B cell (primary cell): ENCODE measurements around the gene MBTPS2. TPM values are rescaled to one million over a fixed set of nuclear protein-coding genes. Genes with fewer than 3 reads are reported as not detected.
A peak's percentile ranks its signal among the peaks of the same experiment; 100 is the strongest.

ENCODE experiments used
- ATAC-seq: fragments of 200-7000 bp; cut with Tn5 transposase; one replicate; pipeline ENCODE4 v1.10.0; 2021; ENCODE audit warnings: low read depth, mild to moderate bottlenecking, moderate number of reproducible peaks, moderate library complexity
- CTCF ChIA-PET: fragments of 350-600 bp; sonication (Branson Sonifier 250); formaldehyde crosslinking; loops from one replicate; lab custom pipeline; 2021; ENCODE audit warnings: antibody characterized with exemption, inconsistent platforms; lab: Charles Lee
- POLR2A ChIA-PET: fragments of 350-600 bp; sonication (Branson Sonifier 250); formaldehyde crosslinking; loops from one replicate; lab custom pipeline; 2021; ENCODE audit warnings: antibody characterized with exemption; lab: Charles Lee
- DNase-seq: peaks from one replicate; pipeline ENCODE4 v3.0.0; 2013
- H2AFZ ChIP-seq: 2 replicates; pipeline ENCODE4 v1.6.1; 2012; ENCODE audit warnings: mild to moderate bottlenecking, low read depth, low read length; ENCODE audit not compliant: insufficient read depth, poor library complexity, severe bottlenecking
- H3K27ac ChIP-seq, 2 donors: 1 replicate in 1 of 2; 2 replicates in 1 of 2; pipeline ENCODE4 v1.5.1; 2012 to 2013; ENCODE audit warnings: low read length in 2 of 2, mild to moderate bottlenecking in 2 of 2, moderate library complexity in 1 of 2
- H3K27me3 ChIP-seq, 4 experiments: fragments of 200-600 bp in 1 of 4; sonication (generic) in 1 of 4; replicated peaks in 1 of 4; 1 replicate in 2 of 4; 2 replicates in 2 of 4; pipeline versions ENCODE4 v1.6.1 to v1.7.0; 2013 to 2016; ENCODE audit warnings: low read length in 3 of 4, mild to moderate bottlenecking in 2 of 4, mixed read lengths in 1 of 4, moderate library complexity in 1 of 4; ENCODE audit not compliant: insufficient read depth in 4 of 4, control insufficient read depth in 3 of 4; ENCODE audit errors: control extremely low read depth in 1 of 4
- H3K36me3 ChIP-seq, 2 experiments: replicated peaks in 1 of 2; 1 replicate in 1 of 2; 2 replicates in 1 of 2; pipeline versions ENCODE4 v1.6.1 to v1.7.1; 2013; ENCODE audit warnings: low read length in 1 of 2; ENCODE audit not compliant: insufficient read depth in 2 of 2, control insufficient read depth in 1 of 2; ENCODE audit errors: control extremely low read depth in 1 of 2, extremely low read depth in 1 of 2
- H3K4me1 ChIP-seq, 2 donors: fragments of 200-600 bp in 1 of 2; sonication (generic) in 1 of 2; 1 replicate in 1 of 2; 2 replicates in 1 of 2; pipeline versions ENCODE4 v1.5.1 to v1.6.1; 2013 to 2017; ENCODE audit warnings: low read length in 2 of 2; ENCODE audit not compliant: control insufficient read depth in 2 of 2, insufficient read depth in 2 of 2
- H3K4me2 ChIP-seq: replicated peaks from 2 replicates; pipeline ENCODE3; 2012; ENCODE audit warnings: mild to moderate bottlenecking, low read depth, low read length; ENCODE audit not compliant: poor library complexity, severe bottlenecking
- H3K4me3 ChIP-seq, 5 experiments: fragments of 200-600 bp in 1 of 5; sonication (generic) in 1 of 5; 1 replicate in 3 of 5; 2 replicates in 2 of 5; pipeline versions ENCODE4 v1.5.1 to v1.7.0; 2011 to 2016; ENCODE audit warnings: low read length in 4 of 5, mild to moderate bottlenecking in 4 of 5, low read depth in 2 of 5, control low read depth in 1 of 5, moderate library complexity in 1 of 5; ENCODE audit not compliant: insufficient read depth in 1 of 5; ENCODE audit errors: control extremely low read depth in 1 of 5, extremely low read depth in 1 of 5
- H3K79me2 ChIP-seq: fragments of 200-600 bp; sonication (generic); one replicate; pipeline ENCODE4 v1.6.0; 2016; ENCODE audit warnings: low read length; ENCODE audit not compliant: control insufficient read depth, insufficient read depth
- H3K9ac ChIP-seq: fragments of 200-600 bp; sonication (generic); 2 replicates; pipeline ENCODE4 v1.6.1; 2017; ENCODE audit warnings: mild to moderate bottlenecking, low read length, moderate library complexity
- H3K9me3 ChIP-seq, 3 donors: one replicate each; pipeline versions ENCODE4 v1.6.1 to v1.7.1; 2013; ENCODE audit warnings: low read length in 2 of 3; ENCODE audit not compliant: control insufficient read depth in 2 of 3, insufficient read depth in 1 of 3; ENCODE audit errors: control extremely low read depth in 1 of 3
- H4K20me1 ChIP-seq: 2 replicates; pipeline ENCODE4 v1.6.0; 2012; ENCODE audit warnings: mild to moderate bottlenecking, low read length; ENCODE audit not compliant: insufficient read depth, control insufficient read depth, poor library complexity, severe bottlenecking
- H3K27ac Mint-ChIP-seq: one replicate; pipeline ENCODE4 v1.8.0; 2021; ENCODE audit warnings: mixed read lengths
- H3K27me3 Mint-ChIP-seq: one replicate; pipeline ENCODE4 v1.8.0; 2021; ENCODE audit warnings: mixed read lengths
- H3K4me1 Mint-ChIP-seq: one replicate; pipeline ENCODE4 v1.8.0; 2021; ENCODE audit warnings: mixed read lengths
- H3K4me3 Mint-ChIP-seq: one replicate; pipeline ENCODE4 v1.8.0; 2021; ENCODE audit warnings: mixed read lengths
- H3K9me3 Mint-ChIP-seq: one replicate; pipeline ENCODE4 v1.8.0; 2022; ENCODE audit warnings: mixed read lengths; ENCODE audit not compliant: insufficient read depth
- EZH2 ChIP-seq: IDR thresholded peaks from 2 replicates; pipeline ENCODE4 v1.6.1; 2012; ENCODE audit warnings: borderline replicate concordance, low read depth, mild to moderate bottlenecking, moderate library complexity, low read length; ENCODE audit not compliant: insufficient read depth, poor library complexity, severe bottlenecking
- WGBS: methylation state at CpG from one replicate; pipeline ENCODE4 v1.1.5; 2013; ENCODE audit warnings: missing lambda C conversion rate; ENCODE audit not compliant: insufficient coverage; 5-methylcytosine and 5-hydroxymethylcytosine counted together
- intact Hi-C: fragments of 100-400 bp; cut with micrococcal nuclease; formaldehyde crosslinking; loops from one replicate; pipeline ENCODE4 v1.10.0; 2022
- polyA plus RNA-seq: library from polyadenylated mRNA; depleted of rRNA; stranded (reverse); fragments of >200 nt; gene quantifications from 2 replicates; pipeline ENCODE4 v1.2.3, GENCODE V29; 2012
- total RNA-seq, 2 donors: library from RNA; stranded (reverse); fragments of 120-200 nt in 1 of 2; gene quantifications; 1 replicate in 1 of 2; 2 replicates in 1 of 2; pipeline versions ENCODE4 v1.2.3 to v1.2.4, GENCODE V29; 2013 to 2022
- TF ChIP-seq, protein P1 (sequence below): fragments of 200-600 bp; IDR thresholded peaks from one replicate; pipeline ENCODE4 v1.8.0; 2022; ENCODE audit warnings: antibody characterized with exemption, mild to moderate bottlenecking

Gene MBTPS2
- total and polyA plus RNA-seq, 2 donors (not counting 1 experiment from before 2014, with no cell fraction given) = 1.8 to 8.2 TPM

DNA sequence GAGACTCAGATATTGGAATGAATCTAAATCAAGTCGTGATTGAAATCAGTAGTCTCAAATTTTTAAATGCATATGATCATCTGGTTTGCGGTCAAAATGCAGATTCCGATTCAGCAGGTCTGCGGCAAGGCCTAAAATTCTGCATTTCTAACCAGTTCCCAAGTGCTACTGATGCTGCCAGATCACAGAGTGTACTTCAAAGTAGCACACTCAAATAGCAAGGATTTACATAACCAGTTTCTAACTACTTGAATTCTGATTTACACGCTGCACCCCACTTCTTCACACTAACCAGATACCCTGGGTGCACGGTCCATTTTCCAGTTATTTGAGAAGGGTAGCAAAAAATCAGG, 752 bp downstream of the MBTPS2 start:
- H3K9me3 Mint-ChIP-seq = no peaks in the 10 kb centered on the region
- Histone ChIP-seq H3K27ac (peak overlapping the region in 1 of 2 donors; percentile 70), H3K4me3 (peak overlapping the region; percentile 6 to 71 (median 69)), H4K20me1 (no peaks in the 10 kb centered on the region), H3K4me2 (peak overlapping the region; percentile 68), H3K9ac (peak overlapping the region; percentile 69), H3K36me3 (peaks cover 0 to 4% of the 10 kb centered on the region in 2 experiments), H3K79me2 (no peaks in the 10 kb centered on the region), H3K9me3 (no peaks in the 10 kb centered on the region), H3K4me1 (peaks cover 4 to 5% of the 10 kb centered on the region in 2 donors), H2AFZ (peak overlapping the region; percentile 82), H3K27me3 (no peaks in the 10 kb centered on the region)
- DNase-seq (peak; percentile 9), ATAC-seq (no peak)
- intact Hi-C loops = no loop called here
- H3K27me3 Mint-ChIP-seq = no peaks in the 10 kb centered on the region
- peak overlapping the region; percentile 95 for H3K4me3 Mint-ChIP-seq
- H3K27ac Mint-ChIP-seq = peak overlapping the region; percentile 91
- TF ChIP-seq EZH2 = no peak
- TF ChIP-seq, protein P1, sequence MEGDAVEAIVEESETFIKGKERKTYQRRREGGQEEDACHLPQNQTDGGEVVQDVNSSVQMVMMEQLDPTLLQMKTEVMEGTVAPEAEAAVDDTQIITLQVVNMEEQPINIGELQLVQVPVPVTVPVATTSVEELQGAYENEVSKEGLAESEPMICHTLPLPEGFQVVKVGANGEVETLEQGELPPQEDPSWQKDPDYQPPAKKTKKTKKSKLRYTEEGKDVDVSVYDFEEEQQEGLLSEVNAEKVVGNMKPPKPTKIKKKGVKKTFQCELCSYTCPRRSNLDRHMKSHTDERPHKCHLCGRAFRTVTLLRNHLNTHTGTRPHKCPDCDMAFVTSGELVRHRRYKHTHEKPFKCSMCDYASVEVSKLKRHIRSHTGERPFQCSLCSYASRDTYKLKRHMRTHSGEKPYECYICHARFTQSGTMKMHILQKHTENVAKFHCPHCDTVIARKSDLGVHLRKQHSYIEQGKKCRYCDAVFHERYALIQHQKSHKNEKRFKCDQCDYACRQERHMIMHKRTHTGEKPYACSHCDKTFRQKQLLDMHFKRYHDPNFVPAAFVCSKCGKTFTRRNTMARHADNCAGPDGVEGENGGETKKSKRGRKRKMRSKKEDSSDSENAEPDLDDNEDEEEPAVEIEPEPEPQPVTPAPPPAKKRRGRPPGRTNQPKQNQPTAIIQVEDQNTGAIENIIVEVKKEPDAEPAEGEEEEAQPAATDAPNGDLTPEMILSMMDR = no peak
- POLR2A ChIA-PET = no interaction called here
- CTCF ChIA-PET = no interaction called here
- peaks cover 13% of the 10 kb centered on the region for H3K4me1 Mint-ChIP-seq
- WGBS = 7% methylated on average over 3 of the region's 6 CpGs

DNA sequence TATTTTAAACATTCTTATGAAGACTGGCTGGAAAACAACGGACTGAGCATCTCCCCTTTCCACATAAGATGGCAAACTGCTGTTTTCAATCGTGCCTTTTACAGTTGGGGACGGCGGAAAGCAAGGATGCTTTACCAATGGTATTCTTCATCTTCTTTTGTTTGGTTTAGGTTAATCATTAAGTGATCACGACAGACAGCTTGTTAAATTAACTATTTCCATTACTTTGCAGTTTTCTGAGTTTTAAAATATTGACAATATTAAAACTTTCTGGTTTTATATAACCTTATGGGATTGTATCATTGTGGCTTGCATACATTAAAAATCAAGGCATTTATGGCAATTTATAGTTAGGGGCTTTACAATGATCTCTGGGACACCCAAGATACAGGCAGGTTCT, 3.8 kb downstream of the MBTPS2 start:
- Histone ChIP-seq H3K79me2 (no peaks in the 10 kb centered on the region), H3K36me3 (peaks cover 2 to 9% of the 10 kb centered on the region in 2 experiments), H3K9ac (no peak overlapping the region), H3K9me3 (no peaks in the 10 kb centered on the region), H4K20me1 (no peaks in the 10 kb centered on the region), H3K4me2 (no peak overlapping the region), H3K27me3 (no peaks in the 10 kb centered on the region), H3K27ac (no peak overlapping the region), H3K4me1 (peaks cover 4 to 5% of the 10 kb centered on the region in 2 donors), H2AFZ (no peak overlapping the region), H3K4me3 (no peak overlapping the region)
- ChIA-PET POLR2A (no interaction called here), CTCF (no interaction called here)
- Mint-ChIP-seq H3K27me3 (no peaks in the 10 kb centered on the region), H3K9me3 (no peaks in the 10 kb centered on the region), H3K4me1 (peaks cover 13% of the 10 kb centered on the region), H3K27ac (no peak overlapping the region), H3K4me3 (no peak overlapping the region)
- DNase-seq (no peak), ATAC-seq (no peak)
- intact Hi-C loops = no loop called here
- TF ChIP-seq, protein P1 = no peak
- TF ChIP-seq EZH2 = no peak
- WGBS = no CpG with 5 or more reads among the region's 5 CpGs
